PFSK-1 (cell line): ENCODE results near the gene PAQR5.

Source experiments
- POLR2AphosphoS5 ChIP-seq: IDR thresholded peaks from 2 replicates; pipeline ENCODE4 v1.6.1; 2012; ENCODE audit warnings: low read depth, mild to moderate bottlenecking, control low read depth, low read length, moderate library complexity
- SIN3A ChIP-seq: IDR thresholded peaks from 2 replicates; pipeline ENCODE4 v1.6.1; 2012; ENCODE audit warnings: mild to moderate bottlenecking, low read length, moderate library complexity, borderline replicate concordance; ENCODE audit not compliant: insufficient read depth
- TAF1 ChIP-seq: IDR thresholded peaks from 2 replicates; pipeline ENCODE4 v1.6.1; 2012; ENCODE audit warnings: low read length, control low read depth, borderline replicate concordance; ENCODE audit not compliant: insufficient read depth

- TF ChIP-seq TAF1 (no peak), SIN3A (no peak), POLR2AphosphoS5 (no peak)
These were observed 23.5 kb upstream of the PAQR5 start for GRCh38 chr15:69275074-69275670.
